Astrocyte (in vitro differentiated cells and primary cell): ENCODE data around the gene CSF2RB. TPM values are rescaled to one million over a fixed set of nuclear protein-coding genes. Genes with fewer than 3 reads are reported as not detected.

ENCODE experiments used
- DNase-seq: peaks from one replicate; pipeline ENCODE4 v3.0.0-alpha.2; 2010; ENCODE audit warnings: low read depth
- FAIRE-seq: peaks from 2 replicates; lab custom pipeline; 2011; peaks lifted over from hg19 to GRCh38; lab: Jason Lieb, UNC
- H2AFZ ChIP-seq: 2 replicates; pipeline ENCODE4 v1.6.0; 2012; ENCODE audit warnings: low read depth, low read length, inconsistent platforms
- H3K27ac ChIP-seq: 2 replicates; pipeline ENCODE4 v1.5.1; 2011; ENCODE audit warnings: low read depth, low read length, inconsistent platforms
- H3K27me3 ChIP-seq: 2 replicates; pipeline ENCODE4 v1.6.0; 2011; ENCODE audit warnings: low read length, inconsistent platforms; ENCODE audit not compliant: insufficient read depth
- H3K36me3 ChIP-seq: 2 replicates; pipeline ENCODE4 v1.5.1; 2011; ENCODE audit warnings: low read length, inconsistent platforms; ENCODE audit not compliant: insufficient read depth
- H3K4me1 ChIP-seq: 2 replicates; pipeline ENCODE4 v1.5.1; 2011; ENCODE audit warnings: low read length, inconsistent platforms; ENCODE audit not compliant: insufficient read depth
- H3K4me2 ChIP-seq: 2 replicates; pipeline ENCODE4 v1.6.0; 2012; ENCODE audit warnings: low read length, inconsistent platforms
- H3K4me3 ChIP-seq: 2 replicates; pipeline ENCODE4 v1.5.1; 2011; ENCODE audit warnings: low read depth, mild to moderate bottlenecking, low read length, inconsistent platforms; ENCODE audit not compliant: insufficient read depth
- H3K79me2 ChIP-seq: 2 replicates; pipeline ENCODE4 v1.6.0; 2012; ENCODE audit warnings: mild to moderate bottlenecking, low read length, inconsistent platforms; ENCODE audit not compliant: insufficient read depth
- H3K9ac ChIP-seq: 2 replicates; pipeline ENCODE4 v1.6.0; 2012; ENCODE audit warnings: mild to moderate bottlenecking, low read length, inconsistent platforms
- H3K9me3 ChIP-seq: 2 replicates; pipeline ENCODE4 v1.5.1; 2012; ENCODE audit warnings: low read depth, mild to moderate bottlenecking, low read length, inconsistent platforms; ENCODE audit not compliant: insufficient read depth
- H4K20me1 ChIP-seq: 2 replicates; pipeline ENCODE4 v1.6.0; 2012; ENCODE audit warnings: low read length, inconsistent platforms; ENCODE audit not compliant: insufficient read depth
- H3K27ac Mint-ChIP-seq: one replicate; pipeline ENCODE4 v1.8.0; 2021; ENCODE audit warnings: mild to moderate bottlenecking, mixed read lengths; ENCODE audit not compliant: unreplicated experiment
- H3K27me3 Mint-ChIP-seq: one replicate; pipeline ENCODE4 v1.8.0; 2021; ENCODE audit warnings: low read depth, mixed read lengths; ENCODE audit not compliant: unreplicated experiment
- H3K36me3 Mint-ChIP-seq: one replicate; pipeline ENCODE4 v1.8.0; 2021; ENCODE audit warnings: low read depth, mixed read lengths; ENCODE audit not compliant: unreplicated experiment
- H3K4me1 Mint-ChIP-seq: one replicate; pipeline ENCODE4 v1.8.0; 2021; ENCODE audit warnings: low read depth, mixed read lengths; ENCODE audit not compliant: unreplicated experiment
- H3K4me3 Mint-ChIP-seq: one replicate; pipeline ENCODE4 v1.8.0; 2021; ENCODE audit warnings: mild to moderate bottlenecking, moderate library complexity, mixed read lengths; ENCODE audit not compliant: unreplicated experiment
- H3K9me3 Mint-ChIP-seq: one replicate; pipeline ENCODE4 v1.8.0; 2021; ENCODE audit warnings: mild to moderate bottlenecking, mixed read lengths; ENCODE audit not compliant: unreplicated experiment
- EZH2 ChIP-seq: IDR thresholded peaks from 2 replicates; pipeline ENCODE4 v1.6.1; 2012; ENCODE audit warnings: mild to moderate bottlenecking, low read length, inconsistent platforms; ENCODE audit not compliant: insufficient read depth
- total RNA-seq: library from RNA; stranded (reverse); gene quantifications from 2 replicates; pipeline ENCODE4 v1.2.1, GENCODE V29; 2021
- TF ChIP-seq, protein P1 (sequence below): IDR thresholded peaks from 2 replicates; pipeline ENCODE4 v1.5.1; 2011; ENCODE audit warnings: low read depth, mild to moderate bottlenecking, inconsistent platforms, low read length, moderate library complexity; ENCODE audit not compliant: insufficient read depth

CSF2RB gene
- total RNA-seq, 1 donor from 2014 or later: 0.09 TPM

DNA sequence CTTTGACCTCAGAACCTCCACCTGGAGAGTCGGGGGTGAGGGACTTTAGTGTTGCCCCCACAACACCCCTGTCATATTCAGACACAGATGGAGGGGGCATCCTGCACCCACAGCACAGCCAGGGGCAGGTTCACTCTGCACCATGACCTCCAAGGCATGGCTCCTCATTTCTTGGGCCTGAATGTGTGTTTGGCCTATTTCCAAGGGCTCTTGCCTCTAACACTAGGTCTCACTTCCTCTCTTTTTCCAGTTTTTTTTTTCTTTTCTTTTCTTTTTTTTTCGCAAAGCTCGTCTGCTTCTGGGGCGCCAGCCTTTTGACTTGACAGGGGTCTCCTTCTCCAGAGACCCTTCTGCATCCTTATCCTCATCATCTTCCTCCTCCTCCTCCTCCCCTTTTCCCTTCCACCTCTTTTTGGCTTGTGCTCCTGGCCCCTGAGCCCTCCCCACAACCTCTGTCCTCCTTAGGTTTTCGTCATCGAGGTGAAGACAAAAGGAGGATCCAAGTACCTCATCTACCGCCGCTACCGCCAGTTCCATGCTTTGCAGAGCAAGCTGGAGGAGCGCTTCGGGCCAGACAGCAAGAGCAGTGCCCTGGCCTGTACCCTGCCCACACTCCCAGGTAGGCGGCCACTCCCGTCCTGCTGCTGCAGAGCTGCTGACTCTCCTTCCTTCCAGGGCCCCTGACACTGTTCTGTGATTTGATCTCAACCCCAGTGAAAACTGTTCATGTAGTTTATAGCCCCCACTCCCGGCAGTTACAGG lies 48.8 kb upstream of the CSF2RB start:
- no peak for DNase-seq
- no peak overlapping the region for H3K27ac ChIP-seq
- peaks cover 25% of the 10 kb centered on the region for H3K27me3 Mint-ChIP-seq
- TF ChIP-seq, protein P1, sequence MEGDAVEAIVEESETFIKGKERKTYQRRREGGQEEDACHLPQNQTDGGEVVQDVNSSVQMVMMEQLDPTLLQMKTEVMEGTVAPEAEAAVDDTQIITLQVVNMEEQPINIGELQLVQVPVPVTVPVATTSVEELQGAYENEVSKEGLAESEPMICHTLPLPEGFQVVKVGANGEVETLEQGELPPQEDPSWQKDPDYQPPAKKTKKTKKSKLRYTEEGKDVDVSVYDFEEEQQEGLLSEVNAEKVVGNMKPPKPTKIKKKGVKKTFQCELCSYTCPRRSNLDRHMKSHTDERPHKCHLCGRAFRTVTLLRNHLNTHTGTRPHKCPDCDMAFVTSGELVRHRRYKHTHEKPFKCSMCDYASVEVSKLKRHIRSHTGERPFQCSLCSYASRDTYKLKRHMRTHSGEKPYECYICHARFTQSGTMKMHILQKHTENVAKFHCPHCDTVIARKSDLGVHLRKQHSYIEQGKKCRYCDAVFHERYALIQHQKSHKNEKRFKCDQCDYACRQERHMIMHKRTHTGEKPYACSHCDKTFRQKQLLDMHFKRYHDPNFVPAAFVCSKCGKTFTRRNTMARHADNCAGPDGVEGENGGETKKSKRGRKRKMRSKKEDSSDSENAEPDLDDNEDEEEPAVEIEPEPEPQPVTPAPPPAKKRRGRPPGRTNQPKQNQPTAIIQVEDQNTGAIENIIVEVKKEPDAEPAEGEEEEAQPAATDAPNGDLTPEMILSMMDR: no peak
- no peak for TF ChIP-seq EZH2
- FAIRE-seq: no peak
- no peaks in the 10 kb centered on the region for H3K27me3 ChIP-seq
- no peaks in the 10 kb centered on the region for H3K9me3 Mint-ChIP-seq
- H3K36me3 ChIP-seq: no peaks in the 10 kb centered on the region
- H4K20me1 ChIP-seq: no peaks in the 10 kb centered on the region
- no peaks in the 10 kb centered on the region for H3K36me3 Mint-ChIP-seq
- H3K4me2 ChIP-seq: no peak overlapping the region
- no peak overlapping the region for H2AFZ ChIP-seq
- peaks cover 15% of the 10 kb centered on the region for H3K4me1 Mint-ChIP-seq
- no peak overlapping the region for H3K9ac ChIP-seq
- no peak overlapping the region for H3K4me3 ChIP-seq
- H3K4me1 ChIP-seq: no peaks in the 10 kb centered on the region
- H3K79me2 ChIP-seq: no peaks in the 10 kb centered on the region
- H3K4me3 Mint-ChIP-seq: no peak overlapping the region
- H3K27ac Mint-ChIP-seq: no peak overlapping the region
- H3K9me3 ChIP-seq: no peaks in the 10 kb centered on the region

DNA sequence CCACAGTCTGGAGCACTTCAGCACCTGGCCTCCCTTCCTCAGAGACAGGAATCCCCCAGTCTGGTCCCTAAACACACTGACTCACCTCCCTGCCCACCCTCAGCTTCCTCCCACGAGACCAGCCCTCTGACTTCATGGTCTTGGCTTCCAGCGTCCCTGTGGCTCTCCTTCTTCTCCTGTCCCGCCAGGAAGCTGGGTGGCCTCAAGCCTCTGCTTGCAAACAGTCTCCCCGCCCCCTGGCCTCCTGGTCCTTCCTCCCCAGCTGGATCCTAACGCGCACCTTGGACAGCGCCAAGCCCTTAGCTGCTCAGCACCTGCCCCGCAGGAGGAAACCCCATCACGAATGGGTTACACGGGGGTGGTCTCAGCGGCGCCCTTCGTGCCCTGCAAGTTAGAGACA lies 48.1 kb upstream of the CSF2RB start:
- Histone ChIP-seq H3K27ac (no peak overlapping the region), H2AFZ (no peak overlapping the region), H3K9me3 (no peaks in the 10 kb centered on the region), H3K4me3 (no peak overlapping the region), H3K4me1 (no peaks in the 10 kb centered on the region), H3K27me3 (no peaks in the 10 kb centered on the region), H3K36me3 (no peaks in the 10 kb centered on the region), H4K20me1 (no peaks in the 10 kb centered on the region), H3K9ac (no peak overlapping the region), H3K79me2 (no peaks in the 10 kb centered on the region), H3K4me2 (no peak overlapping the region)
- H3K36me3 Mint-ChIP-seq: no peaks in the 10 kb centered on the region
- peaks cover 15% of the 10 kb centered on the region for H3K4me1 Mint-ChIP-seq
- H3K27me3 Mint-ChIP-seq: peaks cover 30% of the 10 kb centered on the region
- no peak for TF ChIP-seq EZH2
- TF ChIP-seq, protein P1: no peak
- H3K27ac Mint-ChIP-seq: no peak overlapping the region
- FAIRE-seq (no peak), DNase-seq (no peak)
- H3K4me3 Mint-ChIP-seq: no peak overlapping the region
- H3K9me3 Mint-ChIP-seq: no peaks in the 10 kb centered on the region

DNA sequence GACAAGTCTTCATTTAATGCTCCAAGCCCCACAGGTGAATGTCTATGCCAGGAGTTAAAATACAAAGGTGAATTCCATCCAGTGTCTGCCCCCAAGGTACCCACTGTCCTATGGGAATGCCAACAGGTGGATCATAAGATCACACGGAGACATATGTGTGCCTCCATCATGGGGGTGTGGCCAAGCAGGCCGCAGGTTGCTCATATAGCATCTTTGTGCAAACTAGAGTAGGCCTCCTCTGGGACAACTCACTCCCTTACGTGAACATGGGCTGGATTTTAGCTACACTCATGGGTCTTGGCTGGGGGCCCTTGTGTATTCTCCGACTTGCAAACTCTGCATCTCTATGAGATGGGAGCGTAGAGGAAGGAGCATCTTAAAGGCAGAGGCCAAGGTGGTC lies 45.7 kb upstream of the CSF2RB start:
- H3K36me3 Mint-ChIP-seq: no peaks in the 10 kb centered on the region
- no peaks in the 10 kb centered on the region for H3K27me3 ChIP-seq
- H3K27me3 Mint-ChIP-seq: peaks cover 39% of the 10 kb centered on the region
- no peaks in the 10 kb centered on the region for H3K79me2 ChIP-seq
- FAIRE-seq (no peak), DNase-seq (no peak)
- H3K9me3 Mint-ChIP-seq: no peaks in the 10 kb centered on the region
- TF ChIP-seq, protein P1: no peak
- no peak for TF ChIP-seq EZH2
- no peak overlapping the region for H3K4me3 ChIP-seq
- H3K4me3 Mint-ChIP-seq: no peak overlapping the region
- peaks cover 15% of the 10 kb centered on the region for H3K4me1 Mint-ChIP-seq
- H3K27ac Mint-ChIP-seq: no peak overlapping the region
- no peaks in the 10 kb centered on the region for H3K36me3 ChIP-seq
- no peak overlapping the region for H2AFZ ChIP-seq
- H3K4me2 ChIP-seq: no peak overlapping the region
- H3K9me3 ChIP-seq: no peaks in the 10 kb centered on the region
- H3K4me1 ChIP-seq: no peaks in the 10 kb centered on the region
- no peak overlapping the region for H3K27ac ChIP-seq
- no peaks in the 10 kb centered on the region for H4K20me1 ChIP-seq
- no peak overlapping the region for H3K9ac ChIP-seq
